Loucy (cell line): ENCODE data around the gene ERICH4.
"Not testable (repeated sequence)": the region's sequence is repeated elsewhere in the genome, so short reads cannot be mapped to it uniquely, and the experiment has no call there.

ENCODE experiments used
- H2AFZ ChIP-seq: fragments of 200-600 bp; sonication (generic); 2 replicates; pipeline ENCODE4 v1.6.0; 2016; ENCODE audit warnings: antibody characterized with exemption, mild to moderate bottlenecking, low read length, moderate library complexity
- H3F3A ChIP-seq: fragments of 200-600 bp; 2 replicates; pipeline ENCODE4 v1.6.0; 2016; ENCODE audit warnings: antibody characterized with exemption, low read depth, mild to moderate bottlenecking
- H3K27me3 ChIP-seq: fragments of 200-600 bp; sonication (generic); 2 replicates; pipeline ENCODE4 v1.6.1; 2014; ENCODE audit warnings: low read length, mild to moderate bottlenecking; ENCODE audit not compliant: insufficient read depth, poor library complexity, severe bottlenecking
- H3K36me3 ChIP-seq: fragments of 200-600 bp; sonication (generic); 2 replicates; pipeline ENCODE4 v1.6.1; 2016; ENCODE audit warnings: low read length; ENCODE audit not compliant: insufficient read depth
- H3K4me1 ChIP-seq: fragments of 200-600 bp; sonication (generic); 2 replicates; pipeline ENCODE4 v1.5.1; 2014; ENCODE audit warnings: low read length, mild to moderate bottlenecking; ENCODE audit not compliant: insufficient read depth, poor library complexity, severe bottlenecking
- H3K4me2 ChIP-seq: fragments of 200-600 bp; sonication (generic); 2 replicates; pipeline ENCODE4 v1.6.0; 2014; ENCODE audit warnings: antibody characterized with exemption, low read length, low read depth, mild to moderate bottlenecking; ENCODE audit not compliant: poor library complexity, severe bottlenecking
- H3K4me3 ChIP-seq: fragments of 200-600 bp; sonication (generic); 2 replicates; pipeline ENCODE4 v1.5.1; 2014; ENCODE audit warnings: low read length, mild to moderate bottlenecking, mixed read lengths; ENCODE audit not compliant: poor library complexity, severe bottlenecking
- H3K79me2 ChIP-seq: fragments of 200-600 bp; sonication (generic); 2 replicates; pipeline ENCODE4 v1.6.1; 2014; ENCODE audit warnings: low read length; ENCODE audit not compliant: insufficient read depth
- H3K9ac ChIP-seq: fragments of 200-600 bp; sonication (generic); 2 replicates; pipeline ENCODE4 v1.6.0; 2014; ENCODE audit warnings: mild to moderate bottlenecking, low read depth, low read length, moderate library complexity; ENCODE audit not compliant: poor library complexity, severe bottlenecking
- H3K9me2 ChIP-seq: fragments of 200-600 bp; sonication (generic); replicated peaks from 2 replicates; pipeline ENCODE4 v1.6.1; 2016; ENCODE audit warnings: low read depth, low read length, mixed read lengths
- H3K9me3 ChIP-seq: fragments of 200-600 bp; sonication (generic); 2 replicates; pipeline ENCODE4 v1.6.1; 2014; ENCODE audit warnings: mild to moderate bottlenecking, antibody characterized with exemption, low read length, low read depth; ENCODE audit not compliant: insufficient read depth
- H4K20me1 ChIP-seq: fragments of 200-600 bp; sonication (generic); 2 replicates; pipeline ENCODE4 v1.6.0; 2014; ENCODE audit warnings: antibody characterized with exemption, low read length, mild to moderate bottlenecking; ENCODE audit not compliant: insufficient read depth, poor library complexity, severe bottlenecking
- EZH2phosphoT487 ChIP-seq: fragments of 200-600 bp; IDR thresholded peaks from 2 replicates; pipeline ENCODE4 v1.6.1; 2018; ENCODE audit warnings: antibody characterized with exemption, mild to moderate bottlenecking, moderate library complexity, borderline replicate concordance
- TF ChIP-seq, protein P1 (sequence below): fragments of 200-600 bp; sonication (generic); conservative IDR thresholded peaks from 2 replicates; pipeline ENCODE4 v1.5.1; 2014; ENCODE audit warnings: mild to moderate bottlenecking, antibody characterized with exemption, low read length

The ERICH4 gene

DNA sequence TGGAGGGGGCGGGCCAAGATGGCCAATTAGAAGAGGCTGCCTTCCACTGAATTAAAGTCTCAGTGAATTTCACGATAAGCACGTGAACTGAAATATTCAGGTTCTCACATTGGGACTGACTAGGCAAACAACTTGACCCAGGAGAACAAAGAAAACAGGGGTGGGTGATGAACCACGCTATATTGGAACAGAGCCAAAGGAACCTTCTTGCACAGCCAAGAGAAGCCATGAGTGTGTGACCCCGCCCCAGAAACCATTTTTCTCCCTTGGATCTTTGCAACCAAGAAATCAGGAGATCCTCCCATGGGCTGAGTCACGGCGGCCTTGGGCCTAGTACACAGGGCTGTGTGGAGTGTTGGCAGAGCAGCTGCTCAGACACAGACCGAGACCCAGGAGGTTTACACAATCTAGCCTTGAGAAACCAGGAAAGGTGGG lies 36.8 kb downstream of the ERICH4 start:
- Histone ChIP-seq H3K4me3 (no peak overlapping the region), H3K4me1 (no peaks in the 10 kb centered on the region), H3K9me2 (no peaks in the 10 kb centered on the region), H3F3A (no peaks in the 10 kb centered on the region), H4K20me1 (no peaks in the 10 kb centered on the region), H2AFZ (no peak overlapping the region), H3K4me2 (no peak overlapping the region), H3K36me3 (no peaks in the 10 kb centered on the region), H3K9me3 (no peaks in the 10 kb centered on the region), H3K9ac (no peak overlapping the region), H3K79me2 (no peaks in the 10 kb centered on the region), H3K27me3 (no peaks in the 10 kb centered on the region)
- TF ChIP-seq EZH2phosphoT487, result no peak
- TF ChIP-seq, protein P1, sequence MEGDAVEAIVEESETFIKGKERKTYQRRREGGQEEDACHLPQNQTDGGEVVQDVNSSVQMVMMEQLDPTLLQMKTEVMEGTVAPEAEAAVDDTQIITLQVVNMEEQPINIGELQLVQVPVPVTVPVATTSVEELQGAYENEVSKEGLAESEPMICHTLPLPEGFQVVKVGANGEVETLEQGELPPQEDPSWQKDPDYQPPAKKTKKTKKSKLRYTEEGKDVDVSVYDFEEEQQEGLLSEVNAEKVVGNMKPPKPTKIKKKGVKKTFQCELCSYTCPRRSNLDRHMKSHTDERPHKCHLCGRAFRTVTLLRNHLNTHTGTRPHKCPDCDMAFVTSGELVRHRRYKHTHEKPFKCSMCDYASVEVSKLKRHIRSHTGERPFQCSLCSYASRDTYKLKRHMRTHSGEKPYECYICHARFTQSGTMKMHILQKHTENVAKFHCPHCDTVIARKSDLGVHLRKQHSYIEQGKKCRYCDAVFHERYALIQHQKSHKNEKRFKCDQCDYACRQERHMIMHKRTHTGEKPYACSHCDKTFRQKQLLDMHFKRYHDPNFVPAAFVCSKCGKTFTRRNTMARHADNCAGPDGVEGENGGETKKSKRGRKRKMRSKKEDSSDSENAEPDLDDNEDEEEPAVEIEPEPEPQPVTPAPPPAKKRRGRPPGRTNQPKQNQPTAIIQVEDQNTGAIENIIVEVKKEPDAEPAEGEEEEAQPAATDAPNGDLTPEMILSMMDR, result no peak

DNA sequence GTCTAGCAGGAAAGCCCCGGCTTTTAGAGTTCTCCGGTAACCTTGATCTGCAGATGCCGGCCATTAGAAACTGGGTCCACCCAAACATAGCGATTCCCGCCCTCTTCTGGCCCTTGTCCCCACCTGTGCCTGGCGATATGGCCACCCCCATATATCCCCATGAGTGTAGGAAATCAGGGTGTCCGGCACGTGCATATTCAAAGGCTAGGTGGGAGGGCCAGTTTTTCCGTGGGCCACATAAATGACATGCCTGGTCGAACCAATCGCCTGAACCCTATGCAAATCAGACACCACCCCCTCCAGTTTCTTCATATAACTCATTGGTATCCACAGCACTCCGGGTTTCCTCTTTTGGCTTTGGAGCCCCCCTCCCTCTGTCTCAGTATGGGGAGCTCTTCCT lies 37.4 kb downstream of the ERICH4 start:
- no peak overlapping the region for H3K4me2 ChIP-seq
- H3K4me1 ChIP-seq, result no peaks in the 10 kb centered on the region
- H4K20me1 ChIP-seq, result no peaks in the 10 kb centered on the region
- no peak overlapping the region for H2AFZ ChIP-seq
- no peaks in the 10 kb centered on the region for H3K9me2 ChIP-seq
- no peaks in the 10 kb centered on the region for H3K79me2 ChIP-seq
- no peak overlapping the region for H3K4me3 ChIP-seq
- H3K36me3 ChIP-seq, result no peaks in the 10 kb centered on the region
- H3K9me3 ChIP-seq, result no peaks in the 10 kb centered on the region
- H3K27me3 ChIP-seq, result no peaks in the 10 kb centered on the region
- no peak overlapping the region for H3K9ac ChIP-seq
- no peaks in the 10 kb centered on the region for H3F3A ChIP-seq
- TF ChIP-seq EZH2phosphoT487, result no peak

DNA sequence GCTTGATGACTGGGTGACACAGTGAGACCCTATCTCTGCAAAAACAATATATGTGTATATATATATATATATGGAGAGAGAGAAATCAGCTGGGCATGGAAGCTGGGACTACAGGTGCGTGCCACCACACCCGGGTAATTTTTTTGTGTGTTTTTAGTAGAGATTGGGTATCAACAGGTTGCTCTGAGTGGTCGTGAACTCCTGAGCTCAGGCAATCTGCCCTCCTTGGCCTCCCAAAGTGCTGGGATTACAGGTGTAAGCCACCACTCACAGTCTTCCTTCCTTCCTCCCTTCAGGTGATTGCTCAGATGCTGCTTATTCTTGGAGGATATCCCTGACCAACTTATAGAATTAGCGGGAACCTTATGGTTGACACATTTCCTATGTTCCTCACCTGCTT lies 41.9 kb downstream of the ERICH4 start:
- Histone ChIP-seq H3K4me3 (no peak overlapping the region), H3F3A (no peaks in the 10 kb centered on the region)

DNA sequence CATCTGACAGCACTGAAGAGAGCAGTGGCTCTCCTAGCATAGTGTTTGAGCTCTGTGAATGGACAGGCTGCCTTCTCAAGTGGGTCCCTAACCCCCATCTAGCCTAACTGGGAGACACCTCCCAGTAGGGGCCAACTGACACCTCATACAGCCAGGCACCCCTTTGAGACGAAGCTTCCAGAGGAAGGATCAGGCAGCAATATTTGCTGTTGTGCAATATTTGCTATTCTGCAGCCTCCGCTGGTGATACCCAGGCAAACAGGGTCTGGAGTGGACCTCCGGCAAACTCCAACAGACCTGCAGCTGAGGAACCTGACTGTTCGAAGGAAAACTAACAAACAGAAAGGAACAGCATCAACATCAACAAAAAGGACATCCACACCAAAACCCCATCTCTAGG lies 44.0 kb downstream of the ERICH4 start:
- not testable (repeated sequence) for H3K27me3 ChIP-seq, H3F3A ChIP-seq, H3K9me3 ChIP-seq

More for the DNA sequence above, 41.9 kb downstream of the ERICH4 start:
- TF ChIP-seq, protein P1, result no peak
- TF ChIP-seq EZH2phosphoT487, result no peak
- Histone ChIP-seq H3K9me2 (no peaks in the 10 kb centered on the region), H3K27me3 (no peaks in the 10 kb centered on the region), H3K79me2 (no peaks in the 10 kb centered on the region), H3K36me3 (no peaks in the 10 kb centered on the region), H3K9ac (no peak overlapping the region), H2AFZ (no peak overlapping the region), H3K9me3 (no peaks in the 10 kb centered on the region), H3K4me1 (no peaks in the 10 kb centered on the region), H4K20me1 (no peaks in the 10 kb centered on the region), H3K4me2 (no peak overlapping the region)

More for the DNA sequence above, 44.0 kb downstream of the ERICH4 start:
- H3K9me2 ChIP-seq, H2AFZ ChIP-seq, H3K9ac ChIP-seq, H3K4me1 ChIP-seq, H3K36me3 ChIP-seq, H3K4me3 ChIP-seq, H4K20me1 ChIP-seq, H3K79me2 ChIP-seq, H3K4me2 ChIP-seq: not testable (repeated sequence)
